IPS-18a (cell line): Measurements from ENCODE around the gene CGB7.

ENCODE experiments used
- H3K27ac ChIP-seq: one replicate; pipeline ENCODE4 v1.5.1; 2013; ENCODE audit warnings: low read length
- H3K27me3 ChIP-seq: one replicate; pipeline ENCODE4 v1.6.1; 2013; ENCODE audit warnings: mild to moderate bottlenecking, low read length; ENCODE audit not compliant: control insufficient read depth, insufficient read depth
- H3K36me3 ChIP-seq: one replicate; pipeline ENCODE4 v1.6.1; 2013; ENCODE audit warnings: low read depth, low read length; ENCODE audit not compliant: control insufficient read depth
- H3K4me1 ChIP-seq: one replicate; pipeline ENCODE4 v1.6.1; 2013; ENCODE audit warnings: low read depth, low read length; ENCODE audit not compliant: control insufficient read depth
- H3K4me3 ChIP-seq: one replicate; pipeline ENCODE4 v1.5.1; 2013; ENCODE audit warnings: low read length
- H3K9ac ChIP-seq: one replicate; pipeline ENCODE4 v1.6.1; 2013; ENCODE audit warnings: mild to moderate bottlenecking, low read length, moderate library complexity
- H3K9me3 ChIP-seq: one replicate; pipeline ENCODE4 v1.6.1; 2013; ENCODE audit warnings: low read depth, low read length; ENCODE audit not compliant: control insufficient read depth

The CGB7 gene

GRCh38 chr19:49004964-49005614 lies 52.5 kb downstream of the CGB7 start:
- H3K36me3 ChIP-seq, result peaks cover 37% of the 10 kb centered on the region
- H3K27ac ChIP-seq, result no peak overlapping the region
- no peaks in the 10 kb centered on the region for H3K4me1 ChIP-seq
- no peaks in the 10 kb centered on the region for H3K27me3 ChIP-seq
- H3K9me3 ChIP-seq, result no peaks in the 10 kb centered on the region
- no peak overlapping the region for H3K9ac ChIP-seq
- no peak overlapping the region for H3K4me3 ChIP-seq
